ENCODE measurements around the gene MLC1.

- TF ChIP-seq CTCF (conservative IDR thresholded peaks at IDR 0.05; ENCODE audit: low read length): no peak
- no peak for TF ChIP-seq EZH2phosphoT487 (IDR thresholded peaks at IDR 0.05; ENCODE audit: borderline replicate concordance, low read depth, low read length)
Observed at GRCh38 chr22:50092342-50092741, 7.1 kb upstream of the MLC1 start.

Measured in OCI-LY7 (cell line).